GM21717 (cell line): ENCODE data around the gene KCNT1.

Experiments
- ATAC-seq: cut with Tn5 transposase; IDR thresholded peaks from one replicate; pipeline ENCODE4 v1.9.1; 2021; ENCODE audit warnings: mild to moderate bottlenecking, moderate library complexity; ENCODE audit not compliant: unreplicated experiment

Gene KCNT1

GRCh38 chr9:135761150-135761844 lies 59.3 kb downstream of the KCNT1 start:
- no peak for ATAC-seq

- no peak for ATAC-seq
Measured at GRCh38 chr9:135761845-135762168, 59.8 kb downstream of the KCNT1 start.

- ATAC-seq, result no peak
Measured at GRCh38 chr9:135762921-135763320, 60.9 kb downstream of the KCNT1 start.

DNA sequence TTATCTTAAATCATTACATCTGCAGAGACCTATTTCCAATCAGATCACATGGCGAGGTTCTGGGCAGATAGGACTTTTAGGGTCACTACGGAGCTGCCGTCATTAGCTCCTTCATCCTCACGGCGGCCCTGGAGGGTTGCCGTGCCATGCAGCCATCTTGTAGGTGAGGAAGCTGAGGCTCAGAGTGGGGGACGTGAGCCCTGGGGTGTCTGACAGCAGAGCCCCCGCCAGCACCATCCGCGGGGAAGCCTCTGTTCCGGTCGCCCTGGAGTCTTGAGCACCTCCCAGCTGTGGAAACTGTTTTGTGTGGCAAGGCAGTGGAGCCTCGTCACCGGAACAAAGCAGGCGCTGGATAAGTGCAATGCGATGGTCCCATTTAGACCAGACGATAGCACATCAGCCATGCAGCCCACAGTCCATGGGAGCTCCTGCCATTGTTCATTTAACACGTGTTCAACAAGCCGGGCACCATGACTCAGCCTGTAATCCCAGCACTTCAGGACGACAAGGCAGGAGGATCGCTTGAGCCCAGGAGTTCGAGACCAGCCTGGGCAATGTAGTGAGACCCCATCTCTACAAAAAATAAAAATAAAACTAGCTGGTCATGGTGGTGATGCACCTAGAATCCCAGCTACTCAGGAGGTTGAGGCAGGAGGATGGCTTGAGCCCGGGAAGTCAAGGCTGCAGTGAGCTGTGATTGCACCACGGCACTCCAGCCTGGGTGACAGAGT lies 61.9 kb downstream of the KCNT1 start:
- no peak for ATAC-seq

DNA sequence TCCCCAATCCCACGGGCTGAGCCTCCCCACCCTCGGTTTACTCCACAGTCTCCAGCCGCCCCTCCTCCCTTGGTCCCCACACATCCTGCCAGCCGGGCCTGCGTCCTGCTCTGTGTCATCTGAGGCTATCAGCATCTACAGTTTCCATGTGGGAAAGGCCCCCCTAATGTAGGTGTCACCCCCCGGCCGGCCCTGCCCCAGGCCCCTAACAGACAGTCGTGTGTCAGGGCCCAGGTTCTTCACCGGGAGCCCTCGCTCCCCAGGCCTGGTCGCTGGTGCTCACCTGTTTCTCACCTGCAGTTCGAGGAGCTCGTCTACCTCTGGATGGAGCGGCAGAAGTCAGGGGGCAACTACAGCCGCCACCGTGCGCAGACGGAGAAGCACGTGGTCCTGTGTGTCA lies 62.7 kb downstream of the KCNT1 start:
- no peak for ATAC-seq

DNA sequence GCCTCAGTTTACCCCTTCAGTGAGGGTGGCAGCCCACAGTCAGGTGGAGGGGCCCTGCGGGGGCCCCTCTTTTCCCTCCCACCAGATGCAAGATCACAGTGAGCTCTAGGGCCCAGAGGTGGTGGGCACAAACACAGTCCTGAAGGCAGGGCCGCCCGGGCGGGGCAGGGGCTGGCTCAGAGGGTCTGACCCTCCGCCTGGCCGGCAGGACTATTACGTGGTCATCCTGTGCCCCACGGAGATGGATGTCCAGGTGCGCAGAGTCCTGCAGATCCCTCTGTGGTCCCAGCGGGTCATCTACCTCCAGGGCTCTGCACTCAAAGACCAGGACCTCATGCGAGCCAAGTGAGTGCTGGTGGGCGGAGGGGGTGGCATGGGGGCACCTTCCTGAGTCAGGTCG lies 63.4 kb downstream of the KCNT1 start:
- no peak for ATAC-seq

DNA sequence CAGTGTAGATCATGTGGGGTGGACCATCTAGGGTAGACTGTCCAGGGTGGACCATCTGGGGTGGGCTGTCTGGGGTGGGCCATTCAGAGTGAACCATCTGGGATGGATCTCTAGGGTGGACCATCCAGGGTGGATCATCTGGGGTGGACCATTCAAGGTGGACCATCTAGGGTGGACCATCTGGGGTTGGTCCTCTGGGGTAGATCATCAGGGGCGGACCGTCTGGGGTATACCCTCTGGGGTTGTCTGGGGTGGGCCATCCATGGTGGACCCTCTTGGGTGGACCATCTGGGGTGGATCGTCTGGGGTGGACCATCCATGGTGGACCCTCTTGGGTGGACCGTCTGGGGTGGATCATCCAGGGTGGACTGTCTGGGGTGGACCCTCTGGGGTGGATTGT lies 64.3 kb downstream of the KCNT1 start:
- no peak for ATAC-seq

DNA sequence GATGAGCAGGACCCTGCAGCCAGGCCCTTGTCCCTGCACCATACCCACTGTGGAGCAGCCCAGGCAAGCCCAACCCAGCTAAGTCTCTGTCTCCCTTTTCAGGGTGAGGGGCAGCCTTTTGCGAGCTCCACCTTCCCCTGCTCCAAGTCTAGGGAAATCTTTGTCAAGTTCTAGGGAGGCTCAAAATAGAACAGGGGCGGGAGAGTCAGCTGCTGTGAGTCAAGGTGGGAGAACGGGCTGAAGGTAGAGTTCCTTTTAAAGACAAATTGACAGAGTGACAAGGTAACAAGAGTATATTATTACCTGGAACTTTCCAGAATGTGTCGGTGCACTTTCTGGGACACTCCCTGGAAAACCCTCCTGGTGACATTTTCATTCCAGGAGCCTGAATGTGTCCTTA lies 64.7 kb downstream of the KCNT1 start:
- ATAC-seq, result no peak

DNA sequence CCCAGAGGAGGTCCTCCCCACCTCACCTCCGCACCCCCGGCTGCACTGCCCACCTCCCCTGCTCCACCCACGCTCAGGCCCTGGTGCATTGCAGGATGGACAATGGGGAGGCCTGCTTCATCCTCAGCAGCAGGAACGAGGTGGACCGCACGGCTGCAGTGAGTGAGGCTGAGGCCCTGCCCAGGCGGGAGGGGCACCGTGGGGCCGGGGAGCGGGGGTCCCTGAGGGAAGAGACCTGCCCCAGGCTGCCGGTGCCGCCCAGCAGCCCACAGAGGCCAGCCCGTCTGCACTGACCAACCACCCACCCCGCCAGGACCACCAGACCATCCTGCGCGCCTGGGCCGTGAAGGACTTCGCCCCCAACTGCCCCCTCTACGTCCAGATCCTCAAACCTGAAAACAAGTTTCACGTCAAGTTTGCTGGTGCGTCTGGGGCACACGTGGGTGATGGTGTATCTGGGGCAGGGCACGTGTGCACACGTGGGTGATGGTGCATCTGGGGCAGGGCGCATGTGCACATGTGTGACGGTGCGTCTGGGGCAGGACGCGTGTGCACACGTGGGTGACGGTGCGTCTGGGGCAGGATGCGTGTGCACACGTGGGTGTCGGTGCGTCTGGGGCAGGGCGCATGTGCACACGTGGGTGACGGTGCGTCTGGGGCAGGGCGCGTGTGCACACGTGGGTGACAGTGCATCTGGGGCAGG lies 66.7 kb downstream of the KCNT1 start:
- ATAC-seq, result no peak

- ATAC-seq, result no peak
Measured at GRCh38 chr9:135769489-135770202, 67.7 kb downstream of the KCNT1 start.

GRCh38 chr9:135770203-135770535 lies 68.2 kb downstream of the KCNT1 start:
- ATAC-seq, result no peak

DNA sequence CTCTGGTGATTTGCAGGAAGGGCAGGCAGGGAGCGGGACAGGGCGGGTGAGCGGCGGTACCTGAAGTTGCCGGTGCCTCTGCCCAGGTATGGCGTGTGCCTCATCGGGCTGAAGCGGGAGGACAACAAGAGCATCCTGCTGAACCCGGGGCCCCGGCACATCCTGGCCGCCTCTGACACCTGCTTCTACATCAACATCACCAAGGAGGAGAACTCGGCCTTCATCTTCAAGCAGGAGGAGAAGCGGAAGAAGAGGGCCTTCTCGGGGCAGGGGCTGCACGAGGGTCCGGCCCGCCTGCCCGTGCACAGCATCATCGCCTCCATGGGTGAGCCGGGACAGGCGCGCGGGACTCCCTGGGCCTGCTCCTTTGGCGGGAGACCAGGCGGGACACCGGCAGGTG lies 68.8 kb downstream of the KCNT1 start:
- ATAC-seq, result no peak

DNA sequence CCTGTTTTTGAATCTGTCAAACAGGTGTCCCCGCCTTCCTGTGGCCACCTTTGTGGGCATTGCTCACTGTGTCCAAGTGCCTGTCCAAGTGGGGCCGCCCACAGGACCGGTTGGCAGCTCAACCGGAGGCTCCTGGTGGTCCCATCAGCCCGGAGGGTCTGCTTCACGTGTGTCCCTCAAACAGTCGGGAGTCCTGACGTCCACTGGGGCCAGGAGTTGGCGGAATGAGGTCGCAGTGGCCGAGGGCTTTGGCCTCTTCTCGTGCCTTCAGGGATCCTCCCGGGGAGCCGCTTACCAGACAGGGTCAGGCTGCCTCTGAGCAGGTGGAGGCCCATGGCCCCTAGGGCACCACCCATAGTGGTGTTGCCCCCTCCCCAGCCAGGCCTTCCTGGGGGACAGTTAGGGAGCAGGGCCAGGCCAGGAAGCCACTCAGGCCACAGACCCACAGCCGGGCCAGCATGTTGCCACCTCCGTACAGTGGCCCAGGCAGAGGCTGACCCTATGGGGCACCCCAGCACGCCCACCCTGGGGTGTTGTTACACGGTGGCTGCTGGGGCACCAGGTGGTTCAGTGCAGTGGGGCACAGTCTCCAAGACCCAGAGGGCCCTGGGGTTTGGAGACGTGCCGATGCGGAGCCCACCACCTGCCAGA lies 69.5 kb downstream of the KCNT1 start:
- no peak for ATAC-seq

- no peak for ATAC-seq
Measured at GRCh38 chr9:135772056-135772646, 70.2 kb downstream of the KCNT1 start.

DNA sequence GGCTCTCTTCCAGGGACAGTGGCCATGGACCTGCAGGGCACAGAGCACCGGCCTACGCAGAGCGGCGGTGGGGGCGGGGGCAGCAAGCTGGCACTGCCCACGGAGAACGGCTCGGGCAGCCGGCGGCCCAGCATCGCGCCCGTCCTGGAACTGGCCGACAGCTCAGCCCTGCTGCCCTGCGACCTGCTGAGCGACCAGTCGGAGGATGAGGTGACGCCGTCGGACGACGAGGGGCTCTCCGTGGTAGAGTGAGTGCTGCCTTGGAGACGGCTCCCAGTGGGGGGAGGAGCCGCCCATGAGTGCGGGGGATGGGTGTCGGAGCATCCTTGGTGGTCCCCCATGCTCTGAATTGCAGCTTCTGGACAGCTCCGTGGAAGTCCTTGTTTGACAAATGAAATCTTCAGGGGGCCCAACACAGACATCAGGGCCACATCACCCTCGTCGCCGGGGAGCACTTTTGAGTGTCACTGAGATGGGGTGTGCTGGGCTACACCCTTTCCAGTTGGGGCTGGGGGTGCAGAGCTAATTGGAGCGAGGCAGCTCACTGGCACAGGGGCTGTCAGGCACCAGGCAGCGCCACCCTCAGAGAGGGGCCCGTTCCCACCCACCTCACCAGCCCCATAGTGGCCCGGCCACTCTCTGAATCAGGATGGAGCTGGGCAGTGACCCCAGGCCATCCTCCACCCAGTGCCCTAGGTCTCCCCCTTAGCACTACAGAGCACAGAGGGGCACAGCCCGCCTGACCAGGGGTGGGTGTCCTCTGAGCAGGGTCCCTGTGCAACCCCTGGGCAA lies 70.9 kb downstream of the KCNT1 start:
- no peak for ATAC-seq

GRCh38 chr9:135773530-135774238 lies 71.7 kb downstream of the KCNT1 start:
- ATAC-seq, result no peak

DNA sequence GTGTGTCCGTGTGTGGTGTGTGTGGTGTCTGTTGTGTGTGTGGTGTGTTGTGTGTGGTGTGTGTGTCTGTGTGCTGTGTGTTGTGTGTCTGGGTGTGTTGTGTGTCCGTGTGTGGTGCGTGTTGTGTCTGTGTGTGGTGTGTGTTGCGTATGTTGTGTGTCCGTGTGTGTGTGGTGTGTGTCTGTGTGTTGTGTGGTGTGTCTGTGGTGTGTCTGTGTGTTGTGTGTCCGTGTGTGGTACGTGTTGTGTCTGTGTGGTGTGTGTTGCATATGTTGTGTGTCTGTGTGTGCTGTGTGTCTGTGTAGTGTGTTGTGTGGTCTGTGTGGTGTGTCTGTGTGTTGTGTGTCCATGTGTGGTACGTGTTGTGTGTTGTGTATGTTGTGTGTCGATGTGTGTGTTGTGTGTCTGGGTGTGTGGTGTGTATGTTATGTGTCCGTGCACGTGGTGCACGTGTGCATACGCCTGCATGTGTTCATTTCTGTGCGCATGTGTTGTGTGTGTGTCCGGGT lies 72.3 kb downstream of the KCNT1 start:
- ATAC-seq, result no peak

DNA sequence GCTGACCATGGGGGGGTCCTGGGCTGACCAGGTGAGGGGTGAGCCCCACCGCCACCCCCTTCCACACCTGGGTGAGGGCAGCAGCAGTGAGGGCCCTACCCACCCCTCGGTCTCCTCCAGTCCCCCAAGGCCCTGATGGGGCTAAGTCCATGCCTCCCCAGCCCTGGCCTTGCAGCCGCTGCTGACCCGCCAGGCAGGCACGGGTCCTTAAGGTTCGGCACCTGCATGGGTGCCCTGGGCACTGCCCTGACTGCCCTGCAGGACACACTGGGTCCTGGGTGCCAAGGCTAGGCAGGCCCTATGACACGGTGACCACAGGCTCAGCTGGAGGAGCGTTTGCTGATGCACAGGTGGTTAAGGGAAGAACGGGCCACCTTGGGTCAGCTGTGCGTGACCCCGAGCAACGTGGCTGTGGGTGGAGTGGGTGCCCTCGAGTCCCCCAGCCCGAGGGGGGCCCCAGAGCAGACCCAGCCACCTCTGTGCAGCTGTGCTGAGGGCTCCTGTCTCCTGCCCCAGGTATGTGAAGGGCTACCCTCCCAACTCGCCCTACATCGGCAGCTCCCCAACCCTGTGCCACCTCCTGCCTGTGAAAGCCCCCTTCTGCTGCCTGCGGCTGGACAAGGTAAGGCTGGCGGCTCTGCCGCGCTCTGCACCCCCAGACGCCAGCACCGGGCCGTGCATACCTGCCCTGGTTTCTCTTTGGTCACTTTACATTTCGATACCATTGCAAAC lies 73.0 kb downstream of the KCNT1 start:
- ATAC-seq, result no peak

GRCh38 chr9:135775911-135776310 lies 73.9 kb downstream of the KCNT1 start:
- ATAC-seq, result no peak
